HG02938 (cell line): ENCODE measurements around the gene KICS2.
A peak's percentile ranks its signal among the peaks of the same experiment; 100 is the strongest.

Experiments
- ATAC-seq: cut with Tn5 transposase; IDR thresholded peaks from one replicate; pipeline ENCODE4 v1.9.1; 2021; ENCODE audit warnings: mild to moderate bottlenecking, moderate library complexity; ENCODE audit not compliant: unreplicated experiment

Gene KICS2

GRCh38 chr12:64222009-64222765 lies at the start of gene KICS2:
Gene KICS2 (minus strand): TSS chr12:64222296. CDS start chr12:64222237, 59 bp downstream.
- peak; percentile 88 for ATAC-seq

GRCh38 chr12:64270411-64270810 lies 48.3 kb upstream of the KICS2 start:
- ATAC-seq: no peak

- no peak for ATAC-seq
Observed at GRCh38 chr12:64269161-64269560, 47.1 kb upstream of the KICS2 start.

GRCh38 chr12:64268409-64268808 lies 46.3 kb upstream of the KICS2 start:
- no peak for ATAC-seq

GRCh38 chr12:64265839-64266238 lies 43.7 kb upstream of the KICS2 start:
- ATAC-seq: no peak

GRCh38 chr12:64261813-64262212 lies 39.7 kb upstream of the KICS2 start:
- ATAC-seq: no peak

- no peak for ATAC-seq
Observed at GRCh38 chr12:64258576-64258975, 36.5 kb upstream of the KICS2 start.

- ATAC-seq: no peak
Observed at GRCh38 chr12:64256166-64256800, 34.2 kb upstream of the KICS2 start.

GRCh38 chr12:64255249-64255648 lies 33.2 kb upstream of the KICS2 start:
- no peak for ATAC-seq

GRCh38 chr12:64253356-64253755 lies 31.3 kb upstream of the KICS2 start:
- no peak for ATAC-seq

GRCh38 chr12:64252681-64253080 lies 30.6 kb upstream of the KICS2 start:
- no peak for ATAC-seq

- ATAC-seq: no peak
Observed at GRCh38 chr12:64243809-64244208, 21.7 kb upstream of the KICS2 start.

GRCh38 chr12:64240781-64241180 lies 18.7 kb upstream of the KICS2 start:
- ATAC-seq: no peak

GRCh38 chr12:64237382-64237781 lies 15.3 kb upstream of the KICS2 start:
- no peak for ATAC-seq

- no peak for ATAC-seq
Observed at GRCh38 chr12:64236549-64236948, 14.5 kb upstream of the KICS2 start.

GRCh38 chr12:64232196-64232595 lies 10.1 kb upstream of the KICS2 start:
- no peak for ATAC-seq

- ATAC-seq: no peak
Observed at GRCh38 chr12:64229796-64230195, 7.7 kb upstream of the KICS2 start.

GRCh38 chr12:64229240-64229639 lies 7.1 kb upstream of the KICS2 start:
- no peak for ATAC-seq

GRCh38 chr12:64225626-64226025 lies 3.5 kb upstream of the KICS2 start:
- no peak for ATAC-seq

GRCh38 chr12:64221651-64222008 lies 466 bp downstream of the KICS2 start:
- peak; percentile 7 for ATAC-seq

GRCh38 chr12:64220046-64220445 lies 2.0 kb downstream of the KICS2 start:
- ATAC-seq: no peak

- no peak for ATAC-seq
Observed at GRCh38 chr12:64219145-64219544, 3.0 kb downstream of the KICS2 start.

- no peak for ATAC-seq
Observed at GRCh38 chr12:64218597-64218996, 3.5 kb downstream of the KICS2 start.
